Body of pancreas (tissue), 4 donors: ENCODE data around the gene ZNF235.

Source experiments
- CTCF ChIP-seq, 7 experiments: fragments of 450-650 bp in 4 of 7; fragments of 200-600 bp in 3 of 7; sonication (generic) in 3 of 7; IDR thresholded peaks; one replicate each; pipeline ENCODE4 v1.5.1; 2016 to 2019; ENCODE audit warnings: antibody characterized with exemption in 7 of 7
- POLR2A ChIP-seq, 3 donors: fragments of 450-650 bp; IDR thresholded peaks; one replicate each; pipeline ENCODE4 v1.6.1; 2016; ENCODE audit warnings: antibody characterized with exemption in 3 of 3, mild to moderate bottlenecking in 2 of 3

GRCh38 chr19:44255705-44256411 lies 49.0 kb downstream of the ZNF235 start:
- TF ChIP-seq POLR2A (IDR thresholded peaks at IDR 0.05) = no peak
- no peak for TF ChIP-seq CTCF (IDR thresholded peaks at IDR 0.05)
